ENCODE results near the gene CPA5. TPM values are rescaled to one million over a fixed set of nuclear protein-coding genes. Genes with fewer than 3 reads are reported as not detected.
"Not testable (repeated sequence)": the region's sequence is repeated elsewhere in the genome, so short reads cannot be mapped to it uniquely, and the experiment has no call there.

CPA5 gene
- total RNA-seq, 1 donor from 2014 or later: not detected

GRCh38 chr7:130305433-130306042, 39.1 kb upstream of the CPA5 start:
- H3K36me3 ChIP-seq (ENCODE audit: control insufficient read depth, insufficient read depth, low read length): no peaks in the 10 kb centered on the region
- DNase-seq (ENCODE audit: low read depth): no peak
- no peak for TF ChIP-seq CTCF (IDR thresholded peaks at IDR 0.05; ENCODE audit: insufficient read depth, low read length, poor library complexity, severe bottlenecking)
- no peaks in the 10 kb centered on the region for H3K27me3 ChIP-seq (ENCODE audit: control insufficient read depth, insufficient read depth, low read length)
- H3K4me3 ChIP-seq (ENCODE audit: low read depth, low read length): no peak overlapping the region

- TF ChIP-seq CTCF (IDR thresholded peaks at IDR 0.05; ENCODE audit: insufficient read depth, low read length, poor library complexity, severe bottlenecking): no peak
- Histone ChIP-seq H3K4me3 (ENCODE audit: low read depth, low read length) (no peak overlapping the region), H3K27me3 (ENCODE audit: control insufficient read depth, insufficient read depth, low read length) (no peaks in the 10 kb centered on the region), H3K36me3 (ENCODE audit: control insufficient read depth, insufficient read depth, low read length) (no peaks in the 10 kb centered on the region)
- no peak for DNase-seq (ENCODE audit: low read depth)
These were observed 34.6 kb upstream of the CPA5 start for GRCh38 chr7:130309986-130310385.

- TF ChIP-seq CTCF (IDR thresholded peaks at IDR 0.05; ENCODE audit: insufficient read depth, low read length, poor library complexity, severe bottlenecking): no peak
- DNase-seq (ENCODE audit: low read depth): no peak
- Histone ChIP-seq H3K36me3 (ENCODE audit: control insufficient read depth, insufficient read depth, low read length) (no peaks in the 10 kb centered on the region), H3K27me3 (ENCODE audit: control insufficient read depth, insufficient read depth, low read length) (no peaks in the 10 kb centered on the region), H3K4me3 (ENCODE audit: low read depth, low read length) (no peak overlapping the region)
These were observed 30.3 kb upstream of the CPA5 start for GRCh38 chr7:130314305-130314704.

- Histone ChIP-seq H3K4me3 (ENCODE audit: low read depth, low read length) (no peak overlapping the region), H3K36me3 (ENCODE audit: control insufficient read depth, insufficient read depth, low read length) (no peaks in the 10 kb centered on the region), H3K27me3 (ENCODE audit: control insufficient read depth, insufficient read depth, low read length) (no peaks in the 10 kb centered on the region)
- no peak for TF ChIP-seq CTCF (IDR thresholded peaks at IDR 0.05; ENCODE audit: insufficient read depth, low read length, poor library complexity, severe bottlenecking)
- DNase-seq (ENCODE audit: low read depth): no peak
These were observed 25.1 kb upstream of the CPA5 start for GRCh38 chr7:130319541-130319940.

GRCh38 chr7:130321542-130322229, 22.9 kb upstream of the CPA5 start:
- H3K4me3 ChIP-seq (ENCODE audit: low read depth, low read length); H3K36me3 ChIP-seq (ENCODE audit: control insufficient read depth, insufficient read depth, low read length); H3K27me3 ChIP-seq (ENCODE audit: control insufficient read depth, insufficient read depth, low read length); DNase-seq (ENCODE audit: low read depth): not testable (repeated sequence)

GRCh38 chr7:130322615-130323014, 22.0 kb upstream of the CPA5 start:
- TF ChIP-seq CTCF (IDR thresholded peaks at IDR 0.05; ENCODE audit: insufficient read depth, low read length, poor library complexity, severe bottlenecking): no peak
- H3K36me3 ChIP-seq (ENCODE audit: control insufficient read depth, insufficient read depth, low read length): no peaks in the 10 kb centered on the region
- no peaks in the 10 kb centered on the region for H3K27me3 ChIP-seq (ENCODE audit: control insufficient read depth, insufficient read depth, low read length)
- H3K4me3 ChIP-seq (ENCODE audit: low read depth, low read length): no peak overlapping the region
- DNase-seq (ENCODE audit: low read depth): no peak

Data from kidney epithelial cell (primary cell).